Spleen (tissue), 11 donors: ENCODE data around the gene P2RY14. TPM values are rescaled to one million over a fixed set of nuclear protein-coding genes. Genes with fewer than 3 reads are reported as not detected.

Source experiments
- DNase-seq: peaks from one replicate; pipeline ENCODE4 v3.0.0-alpha.2; 2020
- H3K27ac ChIP-seq, 8 donors: fragments of 200-600 bp; sonication (generic) in 7 of 8; 1 replicate in 4 of 8; 2 replicates in 4 of 8; pipeline versions ENCODE4 v1.5.0 to v1.8.0; 2016 to 2021; ENCODE audit warnings: inconsistent platforms in 4 of 8, mild to moderate bottlenecking in 4 of 8, moderate library complexity in 1 of 8
- H3K27me3 ChIP-seq, 7 donors: fragments of 200-600 bp; sonication (generic) in 6 of 7; replicated peaks in 1 of 7; 1 replicate in 4 of 7; 2 replicates in 3 of 7; pipeline versions ENCODE4 v1.5.0 to v1.8.0; 2016 to 2021; ENCODE audit warnings: inconsistent platforms in 3 of 7, mild to moderate bottlenecking in 1 of 7
- H3K36me3 ChIP-seq, 6 donors: fragments of 200-600 bp; sonication (generic) in 5 of 6; 1 replicate in 4 of 6; 2 replicates in 2 of 6; pipeline versions ENCODE4 v1.5.0 to v1.8.0; 2016 to 2021; ENCODE audit warnings: inconsistent platforms in 2 of 6
- H3K4me1 ChIP-seq, 6 donors: fragments of 200-600 bp; sonication (generic) in 5 of 6; 1 replicate in 3 of 6; 2 replicates in 3 of 6; pipeline versions ENCODE4 v1.5.0 to v1.8.0; 2016 to 2021; ENCODE audit warnings: inconsistent platforms in 3 of 6
- H3K4me3 ChIP-seq, 8 donors: fragments of 200-600 bp; sonication (generic) in 7 of 8; 1 replicate in 4 of 8; 2 replicates in 4 of 8; pipeline versions ENCODE4 v1.5.0 to v1.8.0; 2016 to 2021; ENCODE audit warnings: inconsistent platforms in 4 of 8, mild to moderate bottlenecking in 4 of 8, moderate library complexity in 2 of 8
- H3K9me3 ChIP-seq, 8 donors: fragments of 200-600 bp; sonication (generic) in 7 of 8; 1 replicate in 4 of 8; 2 replicates in 4 of 8; pipeline versions ENCODE4 v1.5.0 to v1.8.0; 2016 to 2021; ENCODE audit warnings: inconsistent platforms in 4 of 8
- CTCF ChIP-seq, 11 experiments: fragments of 200-600 bp in 7 of 11; fragments of 450-650 bp in 4 of 11; sonication (generic) in 4 of 11; IDR thresholded peaks in 8 of 11; conservative IDR thresholded peaks in 3 of 11; 1 replicate in 7 of 11; 2 replicates in 4 of 11; pipeline versions ENCODE4 v1.4.0 to v1.8.0; 2016 to 2021; ENCODE audit warnings: antibody characterized with exemption in 11 of 11, inconsistent platforms in 4 of 11, mild to moderate bottlenecking in 1 of 11
- POLR2A ChIP-seq, 3 donors: fragments of 450-650 bp; IDR thresholded peaks; one replicate each; pipeline ENCODE4 v1.5.1; 2017; ENCODE audit warnings: antibody characterized with exemption in 3 of 3, mild to moderate bottlenecking in 1 of 3
- POLR2AphosphoS5 ChIP-seq, 3 donors: sonication (generic); formaldehyde crosslinking; IDR thresholded peaks; one replicate each; pipeline ENCODE4 v1.5.1; 2017; ENCODE audit warnings: antibody characterized with exemption in 3 of 3
- WGBS, 5 donors: extraction: QIAGEN DNeasy Blood & Tissue Kit in 3 of 5; methylation state at CpG; one replicate each; pipeline versions ENCODE4 v1.1.5 to v1.1.7; 2013 to 2018; 5-methylcytosine and 5-hydroxymethylcytosine counted together
- intact Hi-C: fragments of 100-400 bp; cut with DNase I; formaldehyde crosslinking; loops from one replicate; pipeline ENCODE4 v1.15.0; 2023; ENCODE audit warnings: low total_unique reads
- polyA plus RNA-seq, 3 donors: library from polyadenylated mRNA; stranded (reverse); fragments of 200-250 nt; gene quantifications; one replicate each; pipeline ENCODE4 v1.2.1, GENCODE V29; 2013
- total RNA-seq, 7 donors: library from RNA; depleted of rRNA in 3 of 7; stranded (reverse); fragments of >200 nt in 3 of 7; fragmentation: NEBNext Ultra II Directional in 4 of 7; extraction: Animal tissue kit (Norgen Biotek cat#: 25700) in 4 of 7; gene quantifications; one replicate each; pipeline versions ENCODE4 v1.1.0 to v1.2.1, GENCODE V29; 2016 to 2021
- donor health status: healthy with polysubstance abuse.
- donor health status: DM: no; HTN: no; CAD: no; lungs with moderate emphysema.
- donor health status: DM: no; HTN: no; CAD: no.
- donor health status: Bipolar disorder and iron deficiency.
- donor health status: healthy.
- donor health status: DM: no; HTN: no; CAD: no.
- donor health status: DM: yes; HTN: yes; CAD: no.

The P2RY14 gene
- total and polyA plus RNA-seq, 10 donors: 0.32 to 5.2 (median 1.9) TPM

- no peak for DNase-seq
- Histone ChIP-seq H3K27me3 (no peaks in the 10 kb centered on the region), H3K4me1 (no peaks in the 10 kb centered on the region), H3K9me3 (no peaks in the 10 kb centered on the region), H3K4me3 (no peak overlapping the region), H3K27ac (no peak overlapping the region), H3K36me3 (peaks cover 0 to 12% (median 0%) of the 10 kb centered on the region in 6 donors)
- TF ChIP-seq CTCF (IDR thresholded peaks at IDR 0.05 in 8 of 11, conservative IDR thresholded peaks at IDR 0.05 in 3 of 11) (no peak), POLR2A (IDR thresholded peaks at IDR 0.05) (no peak), POLR2AphosphoS5 (IDR thresholded peaks at IDR 0.05) (no peak)
- WGBS, 5 donors: 71 to 86% (median 76%) methylated on average over 1 of the region's 1 CpG
- intact Hi-C loops: no loop called here
Observed at GRCh38 chr3:151191095-151191494, 87.2 kb downstream of the P2RY14 start.

GRCh38 chr3:151183265-151183671 lies 95.1 kb downstream of the P2RY14 start:
- no peak overlapping the region for H3K4me3 ChIP-seq
- peak overlapping the region in 2 of 8 donors; percentile 18 to 60 for H3K27ac ChIP-seq
- 56 to 67% (median 60%) methylated on average over 5 of the region's 5 CpGs for WGBS, 5 donors
- no peak for DNase-seq
- TF ChIP-seq POLR2A (IDR thresholded peaks at IDR 0.05) (no peak), CTCF (IDR thresholded peaks at IDR 0.05 in 8 of 11, conservative IDR thresholded peaks at IDR 0.05 in 3 of 11) (no peak), POLR2AphosphoS5 (IDR thresholded peaks at IDR 0.05) (peak in 1 of 3 donors; percentile 81)
- no peaks in the 10 kb centered on the region for H3K27me3 ChIP-seq
- intact Hi-C loops: no loop called here
- H3K9me3 ChIP-seq: no peaks in the 10 kb centered on the region
- peaks cover 0 to 6% (median 0%) of the 10 kb centered on the region in 6 donors for H3K4me1 ChIP-seq
- H3K36me3 ChIP-seq: no peaks in the 10 kb centered on the region

GRCh38 chr3:151182349-151183079 lies 95.8 kb downstream of the P2RY14 start:
- 81 to 89% (median 83%) methylated on average over 5 of the region's 5 CpGs for WGBS, 5 donors
- H3K4me1 ChIP-seq: peaks cover 0 to 6% (median 0%) of the 10 kb centered on the region in 6 donors
- no peak for DNase-seq
- no peaks in the 10 kb centered on the region for H3K36me3 ChIP-seq
- no peak overlapping the region for H3K4me3 ChIP-seq
- H3K27ac ChIP-seq: peak overlapping the region in 2 of 8 donors; percentile 18 to 60
- H3K9me3 ChIP-seq: no peaks in the 10 kb centered on the region
- TF ChIP-seq POLR2A (IDR thresholded peaks at IDR 0.05): no peak
- TF ChIP-seq CTCF (IDR thresholded peaks at IDR 0.05 in 8 of 11, conservative IDR thresholded peaks at IDR 0.05 in 3 of 11): no peak
- no peak for TF ChIP-seq POLR2AphosphoS5 (IDR thresholded peaks at IDR 0.05)
- H3K27me3 ChIP-seq: no peaks in the 10 kb centered on the region
- intact Hi-C loops: no loop called here

GRCh38 chr3:151178208-151178845 lies 100.0 kb downstream of the P2RY14 start:
- H3K27ac ChIP-seq: no peak overlapping the region
- H3K4me1 ChIP-seq: peaks cover 0 to 12% (median 0%) of the 10 kb centered on the region in 6 donors
- no peak overlapping the region for H3K4me3 ChIP-seq
- intact Hi-C loops: no loop called here
- TF ChIP-seq CTCF (IDR thresholded peaks at IDR 0.05 in 8 of 11, conservative IDR thresholded peaks at IDR 0.05 in 3 of 11) (no peak), POLR2AphosphoS5 (IDR thresholded peaks at IDR 0.05) (no peak), POLR2A (IDR thresholded peaks at IDR 0.05) (no peak)
- H3K36me3 ChIP-seq: no peaks in the 10 kb centered on the region
- no peaks in the 10 kb centered on the region for H3K9me3 ChIP-seq
- DNase-seq: no peak
- no peaks in the 10 kb centered on the region for H3K27me3 ChIP-seq
- 82 to 94% (median 85%) methylated on average over 2 of the region's 2 CpGs for WGBS, 5 donors
